A549 (cell line): ENCODE results near the gene SERPINB2. TPM values are rescaled to one million over a fixed set of nuclear protein-coding genes. Genes with fewer than 3 reads are reported as not detected.

ENCODE experiments used
- ATAC-seq, 2 experiments: fragments of 200-7000 bp in 1 of 2; fragments of >200 bp in 1 of 2; cut with Nextera tagmentation in 1 of 2; cut with Tn5 transposase in 1 of 2; 3 replicates each; pipeline versions ENCODE4 v1.8.0 to v1.9.1; 2018 to 2020; ENCODE audit warnings: mild to moderate bottlenecking in 1 of 2, moderate library complexity in 1 of 2
- CTCF ChIA-PET: fragments of 300-600 bp; sonication (Branson Sonifier 250); formaldehyde crosslinking; extraction: SDS; loops from one replicate; lab custom pipeline; 2021; ENCODE audit warnings: antibody characterized with exemption, inconsistent platforms; lab: Yijun Ruan, JAX
- POLR2A ChIA-PET: fragments of 350-600 bp; formaldehyde crosslinking; extraction: SDS; loops from one replicate; lab custom pipeline; 2021; ENCODE audit warnings: antibody characterized with exemption, inconsistent platforms; lab: Yijun Ruan, JAX
- DNase-seq, 2 experiments: peaks; one replicate each; pipeline versions ENCODE4 v3.0.0 to v3.0.0-alpha.2; 2011 to 2016; ENCODE audit warnings: low read depth in 1 of 2, low spot score in 1 of 2
- FAIRE-seq: peaks from 2 replicates; lab custom pipeline; 2011; peaks lifted over from hg19 to GRCh38; lab: Jason Lieb, UNC
- H3K27ac ChIP-seq, 2 experiments: fragments of >200 bp; sonication (Bioruptor Twin); formaldehyde crosslinking; 3 replicates each; pipeline ENCODE4 v1.5.1; 2016 to 2017
- H3K4me1 ChIP-seq: fragments of >200 bp; sonication (Bioruptor Twin); formaldehyde crosslinking; 3 replicates; pipeline ENCODE4 v1.6.1; 2016
- H3K4me2 ChIP-seq: fragments of >200 bp; sonication (Bioruptor Twin); formaldehyde crosslinking; 3 replicates; pipeline ENCODE4 v1.6.1; 2016
- H3K4me3 ChIP-seq: fragments of >200 bp; sonication (Bioruptor Twin); formaldehyde crosslinking; 3 replicates; pipeline ENCODE4 v1.5.1; 2016
- H3K9me3 ChIP-seq: fragments of >200 bp; sonication (Bioruptor Twin); formaldehyde crosslinking; 3 replicates; pipeline ENCODE4 v1.6.1; 2016
- BHLHE40 ChIP-seq: IDR thresholded peaks from 2 replicates; pipeline ENCODE4 v1.6.1; 2012; ENCODE audit warnings: low read depth, low read length, inconsistent platforms
- CBX8 ChIP-seq: fragments of 200-600 bp; sonication (generic); IDR thresholded peaks from 2 replicates; pipeline ENCODE4 v1.6.1; 2016
- CHD2 ChIP-seq: fragments of 150-350 bp; IDR thresholded peaks from 2 replicates; pipeline ENCODE4 v1.6.1; 2014; ENCODE audit warnings: low read length; ENCODE audit not compliant: partially characterized antibody
- CHD4 ChIP-seq: fragments of 200-600 bp; sonication (generic); IDR thresholded peaks from 2 replicates; pipeline ENCODE4 v1.6.1; 2016; ENCODE audit warnings: antibody characterized with exemption, mild to moderate bottlenecking, borderline replicate concordance
- EHMT2 ChIP-seq: fragments of 200-600 bp; sonication (generic); IDR thresholded peaks from 2 replicates; pipeline ENCODE4 v1.6.1; 2016; ENCODE audit warnings: antibody characterized with exemption, low read depth, mild to moderate bottlenecking, moderate library complexity
- EP300 ChIP-seq, 2 experiments: fragments of >200 bp; sonication (Bioruptor Twin); formaldehyde crosslinking; IDR thresholded peaks; 2 replicates in 1 of 2; 3 replicates in 1 of 2; pipeline ENCODE4 v1.6.1; 2016 to 2017
- ESRRA ChIP-seq: fragments of 150-350 bp; IDR thresholded peaks from 2 replicates; pipeline ENCODE4 v1.6.1; 2014; ENCODE audit warnings: mild to moderate bottlenecking, low read length, borderline replicate concordance
- FOXS1 ChIP-seq: fragments of 250-450 bp; sonication (Bioruptor Pico); IDR thresholded peaks from 2 replicates; pipeline ENCODE4 v1.5.0; 2020; ENCODE audit warnings: mild to moderate bottlenecking, moderate library complexity
- HEYL ChIP-seq: fragments of 250-450 bp; sonication (Bioruptor Pico); IDR thresholded peaks from 2 replicates; pipeline ENCODE4 v1.8.0; 2021; ENCODE audit warnings: mild to moderate bottlenecking, moderate library complexity
- HOXA7 ChIP-seq: fragments of 250-450 bp; sonication (Bioruptor Pico); IDR thresholded peaks from 2 replicates; pipeline ENCODE4 v1.5.0; 2020; ENCODE audit warnings: mild to moderate bottlenecking, moderate library complexity
- HOXB13 ChIP-seq: fragments of 250-450 bp; sonication (Bioruptor Pico); IDR thresholded peaks from 2 replicates; pipeline ENCODE4 v1.5.0; 2020; ENCODE audit warnings: low read depth, mild to moderate bottlenecking, moderate library complexity
- JUNB ChIP-seq: fragments of >200 bp; sonication (Bioruptor Twin); formaldehyde crosslinking; IDR thresholded peaks from 2 replicates; pipeline ENCODE4 v1.6.1; 2016
- KDM5A ChIP-seq: fragments of 200-600 bp; sonication (generic); IDR thresholded peaks from 2 replicates; pipeline ENCODE4 v1.6.1; 2016; ENCODE audit warnings: antibody characterized with exemption, mild to moderate bottlenecking
- MAFK ChIP-seq: fragments of 450-650 bp; IDR thresholded peaks from 2 replicates; pipeline ENCODE4 v1.6.1; 2014; ENCODE audit not compliant: partially characterized antibody
- MYC ChIP-seq: IDR thresholded peaks from 2 replicates; pipeline ENCODE4 v1.6.1; 2012; ENCODE audit warnings: mild to moderate bottlenecking, inconsistent platforms, low read length, improper control_type of control experiment, borderline replicate concordance
- POLR2A ChIP-seq: IDR thresholded peaks from 2 replicates; pipeline ENCODE4 v1.6.1; 2012; ENCODE audit warnings: mild to moderate bottlenecking, low read length
- RAD21 ChIP-seq, 2 experiments: fragments of >200 bp in 1 of 2; sonication (Bioruptor Twin) in 1 of 2; formaldehyde crosslinking in 1 of 2; IDR thresholded peaks in 1 of 2; conservative IDR thresholded peaks in 1 of 2; 2 replicates in 1 of 2; 3 replicates in 1 of 2; pipeline ENCODE4 v1.6.1; 2012 to 2018; ENCODE audit warnings: inconsistent platforms in 1 of 2
- RARB ChIP-seq: fragments of 250-450 bp; sonication (Bioruptor Pico); IDR thresholded peaks from 2 replicates; pipeline ENCODE4 v1.8.0; 2021; ENCODE audit warnings: mild to moderate bottlenecking, moderate library complexity
- SMC3 ChIP-seq: fragments of >200 bp; sonication (Bioruptor Twin); formaldehyde crosslinking; IDR thresholded peaks from 3 replicates; pipeline ENCODE4 v1.6.1; 2018; ENCODE audit warnings: inconsistent platforms
- ZC3H11A ChIP-seq: fragments of 450-650 bp; IDR thresholded peaks from 2 replicates; pipeline ENCODE4 v1.6.1; 2014; ENCODE audit warnings: antibody characterized with exemption, mild to moderate bottlenecking
- ZNF302 ChIP-seq: fragments of 250-450 bp; sonication (Bioruptor Pico); IDR thresholded peaks from 2 replicates; pipeline ENCODE4 v1.9.0; 2021; ENCODE audit warnings: inconsistent platforms, mild to moderate bottlenecking, moderate library complexity
- ZSCAN20 ChIP-seq: fragments of 250-450 bp; sonication (Bioruptor Pico); IDR thresholded peaks from 2 replicates; pipeline ENCODE4 v1.8.0; 2022; ENCODE audit warnings: mild to moderate bottlenecking, moderate library complexity
- WGBS: methylation state at CpG from one replicate; pipeline ENCODE4 v1.1.6; 2017; ENCODE audit errors: missing lambda C conversion rate; 5-methylcytosine and 5-hydroxymethylcytosine counted together
- polyA plus RNA-seq, 4 experiments: library from polyadenylated mRNA; depleted of rRNA in 3 of 4; stranded (reverse); fragments of >200 nt; fragmentation: RNase III in 1 of 4; extraction: RNeasy Plus Mini Kit Qiagen cat#74134 plus additional on column Dnase treatment in 1 of 4; gene quantifications; 2 replicates in 3 of 4; 3 replicates in 1 of 4; pipeline ENCODE4 v1.2.3, GENCODE V29; 2011 to 2017
- TF ChIP-seq, protein P1 (sequence below): fragments of >200 bp; sonication (Bioruptor Twin); formaldehyde crosslinking; IDR thresholded peaks from 3 replicates; pipeline ENCODE4 v1.6.1; 2016
- TF ChIP-seq, protein P2 (sequence below): IDR thresholded peaks from 2 replicates; pipeline ENCODE4 v1.6.1; 2012; ENCODE audit warnings: low read depth, borderline replicate concordance
- TF ChIP-seq, protein P3 (sequence below): IDR thresholded peaks from 2 replicates; pipeline ENCODE4 v1.6.1; 2012
- TF ChIP-seq, protein P4 (sequence below): fragments of >200 bp; sonication (Bioruptor Twin); formaldehyde crosslinking; IDR thresholded peaks from 2 replicates; pipeline ENCODE4 v1.6.1; 2016
- TF ChIP-seq, protein P5 (sequence below): fragments of 250-450 bp; sonication (Bioruptor Pico); IDR thresholded peaks from 2 replicates; pipeline ENCODE4 v1.5.0; 2020; ENCODE audit warnings: low read depth, mild to moderate bottlenecking, moderate library complexity
- TF ChIP-seq, protein P6 (sequence below): fragments of >200 bp; sonication (Bioruptor Twin); formaldehyde crosslinking; IDR thresholded peaks from 3 replicates; pipeline ENCODE4 v1.5.1; 2016

SERPINB2 gene
- polyA plus RNA-seq, 2 of the 4 experiments (the other 2 are of a cell fraction), result not detected

DNA sequence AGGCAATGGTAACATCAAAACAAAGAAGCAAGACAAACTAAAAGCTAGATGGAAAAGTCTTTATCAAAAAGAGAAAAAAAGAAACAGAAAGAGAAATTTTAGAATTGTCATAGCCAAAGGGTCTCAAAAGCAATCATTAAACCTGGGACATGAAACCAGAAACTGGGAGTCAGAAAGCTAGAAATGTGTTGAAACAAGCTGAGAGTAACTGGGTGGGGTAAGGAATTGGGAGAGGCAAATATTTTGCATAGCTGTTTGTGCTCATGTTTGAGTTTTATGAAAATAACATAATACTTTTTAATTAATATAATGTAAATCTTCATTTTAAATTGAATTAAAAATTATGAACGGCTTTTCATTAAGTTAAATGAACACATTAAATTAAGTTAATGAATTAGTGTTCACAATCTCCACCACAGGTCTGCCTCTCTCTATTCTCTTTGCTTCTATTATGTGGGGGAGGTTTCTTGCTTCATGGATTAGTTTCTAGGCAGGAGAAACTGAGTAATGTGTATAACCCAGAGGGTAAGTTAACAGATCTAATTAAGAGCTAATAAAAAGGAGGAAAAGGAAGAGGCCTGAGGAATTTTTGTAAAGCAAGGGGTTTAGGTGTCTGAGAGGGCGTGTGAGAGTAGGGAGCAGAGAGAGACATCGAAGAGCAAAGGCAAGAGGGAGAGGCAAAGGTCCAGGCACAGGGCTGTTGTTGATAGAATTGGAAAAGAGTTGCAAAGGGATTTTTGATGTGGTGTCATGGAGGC is 20.0 kb upstream of the SERPINB2 start:
- ATAC-seq, result no peak
- ChIA-PET POLR2A (no interaction called here), CTCF (no interaction called here)
- no peak for DNase-seq
- Histone ChIP-seq H3K4me1 (no peaks in the 10 kb centered on the region), H3K9me3 (no peaks in the 10 kb centered on the region), H3K4me3 (no peak overlapping the region), H3K27ac (no peak overlapping the region), H3K4me2 (no peak overlapping the region)
- FAIRE-seq, result no peak
- TF ChIP-seq JUNB, result no peak
- no peak for TF ChIP-seq ZC3H11A
- TF ChIP-seq CHD2, result no peak
- TF ChIP-seq, protein P1, sequence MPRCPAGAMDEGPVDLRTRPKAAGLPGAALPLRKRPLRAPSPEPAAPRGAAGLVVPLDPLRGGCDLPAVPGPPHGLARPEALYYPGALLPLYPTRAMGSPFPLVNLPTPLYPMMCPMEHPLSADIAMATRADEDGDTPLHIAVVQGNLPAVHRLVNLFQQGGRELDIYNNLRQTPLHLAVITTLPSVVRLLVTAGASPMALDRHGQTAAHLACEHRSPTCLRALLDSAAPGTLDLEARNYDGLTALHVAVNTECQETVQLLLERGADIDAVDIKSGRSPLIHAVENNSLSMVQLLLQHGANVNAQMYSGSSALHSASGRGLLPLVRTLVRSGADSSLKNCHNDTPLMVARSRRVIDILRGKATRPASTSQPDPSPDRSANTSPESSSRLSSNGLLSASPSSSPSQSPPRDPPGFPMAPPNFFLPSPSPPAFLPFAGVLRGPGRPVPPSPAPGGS, result no peak
- no peak for TF ChIP-seq KDM5A
- no peak for TF ChIP-seq EHMT2
- TF ChIP-seq, protein P2, sequence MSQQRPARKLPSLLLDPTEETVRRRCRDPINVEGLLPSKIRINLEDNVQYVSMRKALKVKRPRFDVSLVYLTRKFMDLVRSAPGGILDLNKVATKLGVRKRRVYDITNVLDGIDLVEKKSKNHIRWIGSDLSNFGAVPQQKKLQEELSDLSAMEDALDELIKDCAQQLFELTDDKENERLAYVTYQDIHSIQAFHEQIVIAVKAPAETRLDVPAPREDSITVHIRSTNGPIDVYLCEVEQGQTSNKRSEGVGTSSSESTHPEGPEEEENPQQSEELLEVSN, result no peak
- TF ChIP-seq ZNF302, result no peak
- no peak for TF ChIP-seq HOXB13 (CRISPR knock-in tag)
- TF ChIP-seq ESRRA, result no peak
- TF ChIP-seq MAFK, result no peak
- TF ChIP-seq RARB (CRISPR knock-in tag), result no peak
- TF ChIP-seq, protein P3, sequence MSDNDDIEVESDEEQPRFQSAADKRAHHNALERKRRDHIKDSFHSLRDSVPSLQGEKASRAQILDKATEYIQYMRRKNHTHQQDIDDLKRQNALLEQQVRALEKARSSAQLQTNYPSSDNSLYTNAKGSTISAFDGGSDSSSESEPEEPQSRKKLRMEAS, result no peak
- no peak for TF ChIP-seq POLR2A
- TF ChIP-seq ZSCAN20 (CRISPR knock-in tag), result no peak
- no peak for TF ChIP-seq MYC
- no peak for TF ChIP-seq FOXS1 (CRISPR knock-in tag)
- TF ChIP-seq, protein P4, sequence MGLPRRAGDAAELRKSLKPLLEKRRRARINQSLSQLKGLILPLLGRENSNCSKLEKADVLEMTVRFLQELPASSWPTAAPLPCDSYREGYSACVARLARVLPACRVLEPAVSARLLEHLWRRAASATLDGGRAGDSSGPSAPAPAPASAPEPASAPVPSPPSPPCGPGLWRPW, result no peak
- WGBS, result 5% methylated on average over 3 of the region's 3 CpGs

DNA sequence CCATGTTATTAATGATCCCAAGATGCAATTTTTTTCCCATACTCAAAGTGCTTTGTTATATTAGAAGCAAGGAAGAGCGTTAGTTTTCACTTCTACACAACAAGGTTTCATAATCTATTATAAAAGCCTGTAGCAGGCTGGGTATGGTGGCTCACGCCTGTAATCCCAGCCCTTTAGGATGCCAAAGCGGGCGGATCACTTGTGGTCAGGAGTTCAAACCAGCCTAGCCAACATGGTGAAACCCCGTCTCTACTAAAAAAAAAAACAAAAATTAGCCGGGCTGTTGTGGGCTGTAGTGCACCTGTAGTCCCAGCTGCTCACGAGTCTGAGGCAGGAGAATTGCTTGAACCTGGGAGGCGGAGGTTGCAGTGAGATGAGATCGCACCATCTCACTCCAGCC is 19.0 kb upstream of the SERPINB2 start:
- no peaks in the 10 kb centered on the region for H3K4me1 ChIP-seq
- DNase-seq (no peak), FAIRE-seq (no peak), ATAC-seq (no peak)
- CTCF ChIA-PET, result no interaction called here
- no peaks in the 10 kb centered on the region for H3K9me3 ChIP-seq
- 62% methylated on average over 9 of the region's 9 CpGs for WGBS
- TF ChIP-seq KDM5A (no peak), CHD4 (no peak), BHLHE40 (no peak), HOXA7 (no peak), CBX8 (no peak)
- TF ChIP-seq, protein P2, result no peak
- no peak overlapping the region for H3K4me3 ChIP-seq
- H3K4me2 ChIP-seq, result no peak overlapping the region
- POLR2A ChIA-PET, result no interaction called here
- H3K27ac ChIP-seq, result no peak overlapping the region

DNA sequence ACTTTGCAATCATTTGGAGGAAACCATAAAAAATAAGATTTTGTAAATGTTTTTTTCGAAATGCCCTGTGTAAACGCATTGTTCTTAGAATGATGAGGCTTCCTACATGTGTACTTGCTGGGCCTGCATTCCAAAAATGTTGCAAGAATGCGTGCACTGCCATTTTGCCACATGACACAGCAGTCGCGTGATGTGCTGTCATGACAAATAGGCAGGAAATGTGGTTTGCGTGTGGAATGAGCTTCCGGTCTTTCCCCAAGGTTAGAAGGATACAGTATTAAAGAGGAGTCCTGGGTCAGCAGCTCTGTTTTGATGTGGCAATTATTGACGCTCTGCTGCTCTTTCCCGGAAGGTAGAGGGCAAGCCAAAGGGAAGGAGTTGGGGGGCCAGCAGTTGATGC is 18.1 kb upstream of the SERPINB2 start:
- Histone ChIP-seq H3K4me3 (no peak overlapping the region), H3K9me3 (no peaks in the 10 kb centered on the region), H3K4me1 (no peaks in the 10 kb centered on the region), H3K27ac (no peak overlapping the region), H3K4me2 (no peak overlapping the region)
- DNase-seq, result no peak
- no peak for FAIRE-seq
- POLR2A ChIA-PET, result no interaction called here
- CTCF ChIA-PET, result no interaction called here
- WGBS, result 66% methylated on average over 9 of the region's 9 CpGs
- no peak for ATAC-seq
- no peak for TF ChIP-seq HEYL (CRISPR knock-in tag)
- no peak for TF ChIP-seq RAD21 (conservative IDR thresholded peaks at IDR 0.05 in 1 of 2, IDR thresholded peaks at IDR 0.05 in 1 of 2)
- TF ChIP-seq, protein P5, sequence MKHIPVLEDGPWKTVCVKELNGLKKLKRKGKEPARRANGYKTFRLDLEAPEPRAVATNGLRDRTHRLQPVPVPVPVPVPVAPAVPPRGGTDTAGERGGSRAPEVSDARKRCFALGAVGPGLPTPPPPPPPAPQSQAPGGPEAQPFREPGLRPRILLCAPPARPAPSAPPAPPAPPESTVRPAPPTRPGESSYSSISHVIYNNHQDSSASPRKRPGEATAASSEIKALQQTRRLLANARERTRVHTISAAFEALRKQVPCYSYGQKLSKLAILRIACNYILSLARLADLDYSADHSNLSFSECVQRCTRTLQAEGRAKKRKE (CRISPR knock-in tag), result no peak
- TF ChIP-seq, protein P6, sequence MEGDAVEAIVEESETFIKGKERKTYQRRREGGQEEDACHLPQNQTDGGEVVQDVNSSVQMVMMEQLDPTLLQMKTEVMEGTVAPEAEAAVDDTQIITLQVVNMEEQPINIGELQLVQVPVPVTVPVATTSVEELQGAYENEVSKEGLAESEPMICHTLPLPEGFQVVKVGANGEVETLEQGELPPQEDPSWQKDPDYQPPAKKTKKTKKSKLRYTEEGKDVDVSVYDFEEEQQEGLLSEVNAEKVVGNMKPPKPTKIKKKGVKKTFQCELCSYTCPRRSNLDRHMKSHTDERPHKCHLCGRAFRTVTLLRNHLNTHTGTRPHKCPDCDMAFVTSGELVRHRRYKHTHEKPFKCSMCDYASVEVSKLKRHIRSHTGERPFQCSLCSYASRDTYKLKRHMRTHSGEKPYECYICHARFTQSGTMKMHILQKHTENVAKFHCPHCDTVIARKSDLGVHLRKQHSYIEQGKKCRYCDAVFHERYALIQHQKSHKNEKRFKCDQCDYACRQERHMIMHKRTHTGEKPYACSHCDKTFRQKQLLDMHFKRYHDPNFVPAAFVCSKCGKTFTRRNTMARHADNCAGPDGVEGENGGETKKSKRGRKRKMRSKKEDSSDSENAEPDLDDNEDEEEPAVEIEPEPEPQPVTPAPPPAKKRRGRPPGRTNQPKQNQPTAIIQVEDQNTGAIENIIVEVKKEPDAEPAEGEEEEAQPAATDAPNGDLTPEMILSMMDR, result no peak
- TF ChIP-seq EP300 (IDR thresholded peaks at IDR 0.05), result no peak
- TF ChIP-seq CHD2, result no peak
- TF ChIP-seq, protein P4, result no peak
- TF ChIP-seq SMC3, result no peak
